Activated naive CD4-positive, alpha-beta T cell treated with anti-CD3 and anti-CD28 coated beads, Interleukin-2, amount 50 U/mL, for 16 hours (primary cell): ENCODE results near the gene UFC1.

Experiments used
- DNase-seq: peaks from one replicate; pipeline ENCODE4 v3.0.0-alpha.2; 2020

Gene UFC1

DNA sequence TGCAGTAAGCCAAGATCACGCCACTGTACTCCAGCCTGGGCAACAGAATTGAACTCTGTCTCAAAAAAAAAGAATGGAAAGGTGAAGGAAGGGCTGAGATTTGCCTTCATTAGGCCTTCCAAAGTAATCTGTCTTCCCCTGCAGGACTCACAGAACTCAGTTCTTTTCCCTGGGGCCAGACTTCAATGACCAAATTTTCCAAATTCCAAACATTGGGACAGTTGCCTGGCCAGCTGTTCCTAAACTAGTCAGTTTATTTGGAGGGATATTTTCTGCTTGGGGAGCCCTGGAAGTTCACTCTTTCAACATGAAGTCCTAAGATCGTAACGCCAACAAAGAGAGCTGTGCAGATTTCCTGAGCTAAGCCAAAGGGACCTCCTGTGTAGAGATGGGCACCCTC, 15.9 kb upstream of the UFC1 start:
- no peak for DNase-seq

DNA sequence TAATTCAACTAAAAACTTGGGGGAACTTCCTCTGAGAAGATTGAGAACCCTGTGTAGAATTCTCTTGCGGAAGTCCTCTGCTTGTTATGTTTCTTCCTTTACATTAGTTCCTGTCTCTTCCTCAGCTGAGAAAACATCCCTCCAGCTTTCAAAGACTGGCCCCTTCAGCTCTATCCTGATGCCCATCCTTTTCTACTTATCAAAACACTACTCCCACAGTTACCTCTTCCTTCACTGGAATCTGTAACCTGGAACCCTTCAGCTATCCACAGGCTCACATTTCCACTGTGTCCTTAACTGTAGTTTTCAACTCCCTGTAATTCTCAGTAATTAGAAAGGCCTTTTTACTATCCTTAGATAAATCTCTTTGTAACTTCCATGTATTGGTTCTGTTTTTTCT, 15.3 kb upstream of the UFC1 start:
- no peak for DNase-seq

DNA sequence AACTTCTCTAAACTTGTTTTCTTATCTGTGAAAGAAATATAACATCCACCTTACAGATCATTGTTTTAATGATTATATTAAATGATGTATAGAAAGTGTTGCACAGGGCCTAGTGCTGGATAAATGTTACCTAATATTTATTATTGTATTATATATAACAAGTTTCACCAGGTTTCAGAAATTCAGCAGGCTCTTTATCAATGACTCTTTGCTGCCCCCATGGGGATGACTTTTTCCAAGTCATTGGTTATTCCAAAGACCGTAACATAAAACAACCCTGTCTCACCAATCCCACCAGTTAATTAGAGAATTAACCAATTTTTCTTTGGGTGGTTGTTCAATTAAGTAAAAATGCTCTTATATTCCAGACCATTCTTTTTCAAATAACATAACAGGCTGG, 14.0 kb upstream of the UFC1 start:
- peak; percentile 47 for DNase-seq

DNA sequence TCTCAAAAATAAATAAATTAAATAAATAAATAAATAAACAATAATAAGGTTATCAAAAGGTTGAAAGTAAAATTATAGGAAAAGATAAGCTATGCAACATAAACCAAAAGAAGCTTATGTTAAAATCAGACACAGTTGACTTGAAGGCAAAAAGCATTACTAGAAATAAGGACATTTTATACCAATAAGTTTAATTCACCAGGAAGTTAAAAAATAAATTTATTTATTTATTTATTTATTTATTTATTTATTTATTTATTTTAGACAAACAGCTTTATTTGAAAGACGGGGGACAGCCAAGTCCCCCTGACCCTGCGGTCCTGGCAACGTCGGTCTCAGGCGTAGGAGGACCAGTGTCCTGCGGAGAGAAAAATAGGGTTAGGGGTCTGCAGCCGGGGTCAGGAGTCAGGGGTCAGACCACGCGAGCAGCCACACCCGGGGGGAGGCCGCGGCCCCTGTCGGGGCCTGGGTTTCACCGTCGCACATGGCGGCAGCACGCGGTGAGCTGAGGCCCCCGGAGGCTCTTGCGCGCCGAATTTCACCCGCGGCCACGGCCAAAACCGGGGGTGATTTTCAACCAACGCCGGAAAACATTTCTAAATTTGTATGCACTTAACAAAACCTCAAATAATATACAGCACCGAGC, 12.9 kb upstream of the UFC1 start:
- DNase-seq = no peak

DNA sequence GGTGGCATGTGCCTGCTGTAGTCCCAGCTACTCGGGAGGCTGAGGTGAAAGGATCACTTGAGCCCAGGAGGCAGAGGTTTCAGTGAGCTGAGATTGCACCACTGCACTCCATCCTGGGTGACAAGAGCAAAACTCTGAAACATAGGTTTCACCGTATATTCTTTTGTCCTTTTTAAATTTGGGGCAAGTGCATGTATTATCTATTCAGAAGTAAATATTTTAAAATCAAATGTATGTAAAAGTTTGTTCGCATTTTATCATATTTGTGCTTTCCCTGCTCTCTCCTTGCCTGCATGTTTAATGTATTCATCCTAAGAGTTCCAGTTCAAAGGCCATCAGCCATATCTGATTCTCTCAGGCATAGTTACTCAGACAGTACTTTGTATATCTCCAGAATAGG, 7.9 kb upstream of the UFC1 start:
- DNase-seq = no peak

DNA sequence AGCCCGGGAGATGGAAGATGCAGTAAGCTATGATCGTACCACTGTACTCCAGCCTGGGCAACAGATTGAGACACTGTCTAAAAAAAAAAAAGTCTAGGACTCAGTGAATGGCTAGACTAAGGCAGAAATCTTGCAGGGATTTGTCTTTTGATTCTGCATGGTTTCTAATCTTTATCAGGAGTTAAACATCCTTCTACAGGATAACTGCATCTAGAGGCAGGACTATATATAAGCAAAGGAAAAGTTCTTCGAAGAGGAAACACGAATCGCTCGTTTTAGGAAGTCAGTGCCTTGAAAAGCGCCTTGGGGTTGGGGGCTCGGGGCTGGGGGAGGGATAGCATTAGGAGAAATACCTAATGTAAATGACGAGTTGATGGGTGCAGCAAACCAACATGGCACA, 602 bp upstream of the UFC1 start:
- no peak for DNase-seq

DNA sequence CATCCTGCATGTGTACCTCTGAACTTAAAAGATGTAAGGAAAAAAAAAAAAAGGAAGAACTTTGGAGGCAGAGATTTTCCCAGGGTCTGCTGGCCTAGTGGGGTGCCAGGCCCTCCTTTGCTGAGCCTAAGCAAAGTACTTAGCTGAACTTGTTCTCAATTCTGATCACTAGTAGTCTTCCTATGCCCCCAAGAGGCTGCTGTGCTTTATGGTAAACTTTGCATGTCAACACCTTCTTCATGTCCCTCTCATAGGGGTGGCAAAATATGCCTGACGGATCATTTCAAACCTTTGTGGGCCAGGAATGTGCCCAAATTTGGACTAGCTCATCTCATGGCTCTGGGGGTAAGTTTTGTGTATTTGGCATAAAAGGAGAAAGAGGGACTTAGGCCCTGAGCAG, 4.1 kb downstream of the UFC1 start:
- DNase-seq = no peak

DNA sequence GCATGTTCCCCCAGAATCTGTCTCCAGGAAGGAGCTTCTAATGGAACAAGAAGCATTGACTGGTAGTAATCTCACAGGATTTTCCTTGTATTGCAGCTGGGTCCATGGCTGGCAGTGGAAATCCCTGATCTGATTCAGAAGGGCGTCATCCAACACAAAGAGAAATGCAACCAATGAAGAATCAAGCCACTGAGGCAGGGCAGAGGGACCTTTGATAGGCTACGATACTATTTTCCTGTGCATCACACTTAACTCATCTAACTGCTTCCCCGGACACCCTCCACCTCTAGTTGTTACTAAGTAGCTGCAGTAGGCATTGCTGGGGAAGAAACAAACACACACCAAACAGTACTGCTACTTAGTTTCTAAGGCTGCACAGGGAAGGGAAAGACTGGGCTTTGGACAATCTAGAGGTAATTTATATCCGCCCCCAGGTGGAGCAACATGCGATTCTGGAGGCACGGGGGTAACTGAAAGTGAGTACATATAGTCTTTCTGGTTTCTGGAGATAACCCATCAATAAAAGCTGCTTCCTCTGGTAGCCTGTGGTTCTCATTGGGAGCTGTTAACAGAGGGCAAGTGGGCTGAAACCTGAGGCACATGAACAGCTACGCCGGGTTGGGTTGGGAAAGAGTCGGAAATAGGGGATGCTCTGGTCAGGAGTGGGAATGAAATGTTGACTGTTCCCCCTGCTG, 4.7 kb downstream of the UFC1 start:
- DNase-seq = no peak

DNA sequence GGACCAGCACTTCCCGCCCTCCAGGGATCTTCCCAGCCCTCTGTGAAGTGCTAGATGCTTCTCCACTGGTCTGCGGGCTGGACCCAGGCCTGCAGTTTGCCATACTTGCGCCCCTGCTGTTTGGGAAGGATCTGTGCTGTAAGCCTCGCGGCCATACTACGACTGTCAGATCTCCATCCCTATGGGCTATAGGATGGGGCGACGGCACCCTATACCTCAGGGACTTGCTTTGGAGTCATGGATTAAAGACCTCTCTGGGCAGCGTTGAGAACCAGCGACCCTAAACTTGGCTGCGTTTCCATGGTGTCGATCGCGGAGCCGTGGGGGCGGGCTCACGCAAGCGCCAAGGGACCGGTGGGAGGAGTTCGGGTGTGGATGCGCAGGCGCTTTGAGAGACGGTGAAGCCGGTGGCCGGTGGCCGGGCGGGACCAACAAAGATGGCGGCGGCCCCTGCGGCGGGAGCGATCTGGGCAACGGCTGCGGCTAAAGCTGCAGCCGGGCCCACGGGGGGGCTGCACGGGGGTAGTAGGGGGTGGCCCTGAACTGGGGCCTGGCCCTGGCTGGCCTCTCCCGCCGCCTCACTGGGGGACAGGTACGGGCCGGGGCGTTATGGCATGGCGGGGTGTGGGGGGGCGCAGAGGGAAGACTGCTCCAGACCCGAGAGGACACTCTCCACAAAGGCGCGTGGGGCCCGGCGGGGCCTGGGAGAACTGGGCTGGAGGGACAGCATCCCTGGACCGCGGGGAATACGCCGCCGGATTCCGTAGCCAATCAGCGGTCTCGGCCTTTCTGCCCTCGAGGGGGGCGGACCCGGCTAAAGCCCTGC, 5.5 kb downstream of the UFC1 start, which contains the start of gene USP21:
Gene USP21 (plus strand): TSS at position 414 of the 826 bp plus-strand sequence. CDS start 1,141 bp downstream, outside the sequence.
- peak; percentile 91 for DNase-seq

DNA sequence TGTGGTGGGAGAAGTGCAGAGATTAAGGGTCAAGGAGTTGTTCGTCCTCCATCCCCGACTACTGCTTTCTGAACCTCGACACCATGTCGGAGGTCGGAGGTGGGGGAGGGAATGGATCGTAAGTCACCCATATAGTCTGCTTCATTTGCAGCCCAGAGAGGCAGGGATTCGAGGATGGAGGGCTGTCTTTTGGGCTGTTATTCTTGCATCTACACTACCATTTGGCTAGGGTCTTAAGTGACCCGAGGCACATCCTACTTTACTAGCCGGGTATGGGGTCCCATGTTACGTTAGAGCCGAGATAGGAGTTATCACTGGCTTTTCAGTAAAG, 6.1 kb downstream of the UFC1 start:
- DNase-seq = no peak

DNA sequence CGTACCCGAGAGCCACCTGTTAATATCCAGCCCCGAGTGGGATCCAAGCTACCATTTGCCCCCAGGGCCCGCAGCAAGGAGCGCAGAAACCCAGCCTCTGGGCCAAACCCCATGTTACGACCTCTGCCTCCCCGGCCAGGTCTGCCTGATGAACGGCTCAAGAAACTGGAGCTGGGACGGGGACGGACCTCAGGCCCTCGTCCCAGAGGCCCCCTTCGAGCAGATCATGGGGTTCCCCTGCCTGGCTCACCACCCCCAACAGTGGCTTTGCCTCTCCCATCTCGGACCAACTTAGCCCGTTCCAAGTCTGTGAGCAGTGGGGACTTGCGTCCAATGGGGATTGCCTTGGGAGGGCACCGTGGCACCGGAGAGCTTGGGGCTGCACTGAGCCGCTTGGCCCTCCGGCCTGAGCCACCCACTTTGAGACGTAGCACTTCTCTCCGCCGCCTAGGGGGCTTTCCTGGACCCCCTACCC, 6.9 kb downstream of the UFC1 start:
- DNase-seq = no peak

DNA sequence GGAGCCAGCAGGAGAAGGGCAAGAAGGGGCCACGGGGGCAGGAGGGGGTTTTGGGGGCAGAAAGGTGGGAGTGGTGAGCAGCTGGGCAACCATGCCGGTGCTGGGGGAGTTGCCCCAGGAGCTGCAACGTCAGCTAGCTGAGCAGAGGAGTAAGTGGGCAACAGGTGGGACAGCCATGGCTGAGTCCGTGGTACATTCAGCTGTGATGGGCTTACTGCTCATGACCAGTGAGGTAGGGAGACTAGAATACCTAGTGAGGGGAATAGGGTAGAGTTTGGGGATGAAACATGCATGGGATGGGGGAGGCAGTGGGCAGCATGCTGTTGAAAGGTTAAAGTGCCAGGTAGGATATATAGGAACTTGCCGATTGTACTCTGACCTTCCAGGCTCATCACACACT, 7.9 kb downstream of the UFC1 start:
- DNase-seq = no peak

DNA sequence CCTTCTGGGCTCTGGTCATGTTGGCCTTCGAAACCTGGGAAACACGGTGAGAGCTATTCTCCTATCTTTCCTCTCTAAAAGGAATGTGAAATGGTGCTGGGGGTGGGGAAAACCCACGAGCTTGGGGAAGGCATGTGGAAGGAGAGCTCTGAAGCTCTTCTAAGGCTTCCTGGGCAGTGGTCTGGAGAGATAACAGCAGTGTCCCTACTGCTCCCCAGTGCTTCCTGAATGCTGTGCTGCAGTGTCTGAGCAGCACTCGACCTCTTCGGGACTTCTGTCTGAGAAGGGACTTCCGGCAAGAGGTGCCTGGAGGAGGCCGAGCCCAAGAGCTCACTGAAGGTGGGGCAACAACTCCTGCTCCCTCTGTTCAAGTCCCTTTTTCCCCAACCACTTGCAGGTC, 8.3 kb downstream of the UFC1 start:
- DNase-seq = no peak

DNA sequence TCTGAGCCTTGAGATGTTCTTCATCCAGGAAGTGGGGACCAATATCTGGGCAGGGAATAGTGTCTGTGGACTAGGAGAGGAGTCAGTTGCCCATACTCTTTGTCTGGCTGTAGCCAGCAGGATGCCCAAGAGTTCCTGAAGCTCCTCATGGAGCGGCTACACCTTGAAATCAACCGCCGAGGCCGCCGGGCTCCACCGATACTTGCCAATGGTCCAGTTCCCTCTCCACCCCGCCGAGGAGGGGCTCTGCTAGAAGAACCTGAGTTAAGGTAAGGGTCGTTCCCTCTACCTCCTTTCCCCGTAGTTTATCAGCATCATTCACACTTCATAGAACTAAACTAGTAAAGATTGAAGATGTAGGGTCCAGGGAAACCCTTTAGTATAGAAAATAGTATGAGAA, 9.0 kb downstream of the UFC1 start:
- no peak for DNase-seq

DNA sequence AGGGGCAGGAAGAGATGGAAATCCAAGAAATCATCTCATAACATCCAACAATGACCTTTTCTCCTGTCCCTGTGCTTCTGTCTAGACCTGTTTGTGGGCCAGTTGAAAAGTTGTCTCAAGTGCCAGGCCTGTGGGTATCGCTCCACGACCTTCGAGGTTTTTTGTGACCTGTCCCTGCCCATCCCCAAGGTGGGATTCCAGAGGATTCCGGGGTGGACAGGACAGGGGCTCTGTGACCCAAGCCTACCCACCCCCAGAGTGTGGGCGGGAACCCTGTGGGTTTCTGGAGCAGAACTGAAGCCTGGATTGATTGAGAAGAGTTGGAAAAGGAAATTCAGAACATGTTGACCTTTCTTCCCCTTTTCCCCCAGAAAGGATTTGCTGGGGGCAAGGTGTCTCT, 10.0 kb downstream of the UFC1 start:
- DNase-seq = no peak

DNA sequence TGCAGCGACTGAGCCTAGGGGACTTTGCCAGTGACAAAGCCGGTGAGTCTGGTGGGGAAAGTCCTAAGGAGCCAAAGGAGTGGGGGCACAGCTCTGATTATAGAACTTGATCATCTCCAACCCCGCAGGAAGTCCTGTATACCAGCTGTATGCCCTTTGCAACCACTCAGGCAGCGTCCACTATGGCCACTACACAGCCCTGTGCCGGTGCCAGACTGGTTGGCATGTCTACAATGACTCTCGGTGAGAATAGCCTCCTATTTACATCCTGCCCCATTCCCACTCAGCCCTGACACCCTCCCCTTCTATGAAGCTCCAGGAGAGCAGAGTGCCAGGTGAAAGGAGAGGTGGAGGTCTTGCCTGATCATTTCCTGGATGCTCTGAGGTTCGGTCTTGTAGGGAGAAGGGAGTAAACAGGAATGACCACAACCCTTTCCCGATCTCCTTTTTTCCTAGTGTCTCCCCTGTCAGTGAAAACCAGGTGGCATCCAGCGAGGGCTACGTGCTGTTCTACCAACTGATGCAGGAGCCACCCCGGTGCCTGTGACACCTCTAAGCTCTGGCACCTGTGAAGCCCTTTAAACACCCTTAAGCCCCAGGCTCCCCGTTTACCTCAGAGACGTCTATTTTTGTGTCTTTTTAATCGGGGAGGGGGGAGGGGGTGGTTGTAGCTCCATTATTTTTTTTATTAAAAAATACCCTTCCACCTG, 11.3 kb downstream of the UFC1 start:
- no peak for DNase-seq

DNA sequence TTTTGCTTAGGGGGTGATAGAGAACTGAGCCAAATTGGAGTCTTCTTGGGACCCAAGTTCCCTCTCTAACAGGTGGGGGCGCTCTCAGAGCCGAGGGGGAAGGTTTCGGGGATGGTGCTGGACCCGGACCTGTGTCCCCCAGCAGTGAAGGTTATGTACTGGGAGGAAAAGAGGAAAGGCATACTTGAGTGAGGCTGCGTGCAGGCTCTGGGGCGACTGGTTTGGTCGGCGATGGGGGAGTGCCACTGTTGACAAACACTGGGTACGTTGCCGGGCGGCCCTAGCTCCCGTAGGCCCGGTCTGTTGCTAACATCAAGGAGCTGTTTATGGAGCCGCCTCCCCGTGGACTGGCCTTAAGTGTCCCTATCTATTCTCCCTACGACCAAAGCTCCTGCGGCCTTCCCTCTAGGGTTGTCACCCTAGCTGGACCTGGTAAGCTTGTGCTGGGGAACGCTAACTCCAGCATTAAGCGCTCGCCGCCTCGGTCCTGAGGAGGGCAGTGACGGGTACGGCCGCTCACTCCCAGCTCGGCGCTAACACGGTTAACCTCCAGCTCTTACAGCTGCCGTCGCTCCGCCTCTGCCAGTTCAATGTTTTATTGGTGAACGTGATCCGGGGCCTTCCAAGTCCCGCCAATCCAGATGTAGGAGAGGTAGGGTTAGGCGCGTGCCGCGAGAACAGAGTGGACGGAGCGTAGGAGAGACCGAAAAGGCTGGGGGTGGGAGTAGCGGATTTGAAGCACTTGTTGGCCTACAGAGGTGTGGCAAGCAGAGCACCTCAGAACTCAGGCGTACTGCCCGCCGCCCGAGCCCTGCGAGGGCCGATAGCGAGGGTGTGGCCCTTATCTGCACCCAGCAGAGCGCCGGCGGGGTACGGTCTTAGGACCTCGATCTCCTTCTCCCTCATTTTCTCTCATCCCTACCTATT, 12.2 kb downstream of the UFC1 start, which contains the start of gene PPOX:
Gene PPOX (plus strand): TSS at position 685 of the 927 bp plus-strand sequence. CDS start 422 bp downstream, outside the sequence.
- DNase-seq = peak; percentile 88

DNA sequence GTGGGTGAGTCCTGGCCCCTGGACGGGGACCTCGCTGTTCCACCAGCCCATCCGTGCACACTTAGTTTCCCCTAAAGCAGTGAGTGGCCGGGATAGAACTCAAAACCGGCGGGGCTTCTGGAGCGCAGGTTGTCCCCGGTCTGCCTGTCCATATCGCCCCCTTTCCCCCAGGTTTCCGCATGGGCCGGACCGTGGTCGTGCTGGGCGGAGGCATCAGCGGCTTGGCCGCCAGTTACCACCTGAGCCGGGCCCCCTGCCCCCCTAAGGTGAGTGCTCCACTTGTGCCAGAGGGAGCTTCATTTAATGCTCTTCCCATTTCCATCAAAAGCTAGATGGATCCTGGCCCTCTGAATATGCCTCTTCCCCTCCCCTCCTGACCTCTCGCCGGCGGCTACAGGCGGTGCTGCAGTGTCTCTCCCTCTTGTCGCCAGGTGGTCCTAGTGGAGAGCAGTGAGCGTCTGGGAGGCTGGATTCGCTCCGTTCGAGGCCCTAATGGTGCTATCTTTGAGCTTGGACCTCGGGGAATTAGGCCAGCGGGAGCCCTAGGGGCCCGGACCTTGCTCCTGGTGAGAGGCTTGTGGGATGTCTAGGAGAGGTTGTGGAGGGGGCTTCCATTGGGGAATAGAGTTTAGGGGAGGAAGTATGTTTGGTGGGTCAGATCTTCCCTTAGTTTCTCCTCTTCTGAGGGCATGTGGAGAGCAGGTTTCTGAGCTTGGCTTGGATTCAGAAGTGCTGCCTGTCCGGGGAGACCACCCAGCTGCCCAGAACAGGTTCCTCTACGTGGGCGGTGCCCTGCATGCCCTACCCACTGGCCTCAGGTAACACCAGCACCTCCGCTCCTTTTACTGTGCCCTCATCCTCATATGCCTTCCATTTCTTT, 13.1 kb downstream of the UFC1 start:
- DNase-seq = no peak

DNA sequence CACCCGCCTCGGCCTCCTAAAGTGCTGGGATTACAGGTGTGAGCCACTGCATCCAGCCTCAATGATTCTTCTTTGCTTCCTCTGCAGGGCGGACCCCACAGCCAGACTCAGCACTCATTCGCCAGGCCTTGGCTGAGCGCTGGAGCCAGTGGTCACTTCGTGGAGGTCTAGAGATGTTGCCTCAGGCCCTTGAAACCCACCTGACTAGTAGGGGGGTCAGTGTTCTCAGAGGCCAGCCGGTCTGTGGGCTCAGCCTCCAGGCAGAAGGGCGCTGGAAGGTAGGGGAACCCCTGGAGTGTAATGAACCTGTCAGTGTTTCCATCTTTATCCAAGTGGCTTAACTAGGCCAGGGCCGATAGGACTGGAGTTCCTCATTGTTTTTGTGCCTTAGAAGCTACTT, 15.1 kb downstream of the UFC1 start:
- no peak for DNase-seq

DNA sequence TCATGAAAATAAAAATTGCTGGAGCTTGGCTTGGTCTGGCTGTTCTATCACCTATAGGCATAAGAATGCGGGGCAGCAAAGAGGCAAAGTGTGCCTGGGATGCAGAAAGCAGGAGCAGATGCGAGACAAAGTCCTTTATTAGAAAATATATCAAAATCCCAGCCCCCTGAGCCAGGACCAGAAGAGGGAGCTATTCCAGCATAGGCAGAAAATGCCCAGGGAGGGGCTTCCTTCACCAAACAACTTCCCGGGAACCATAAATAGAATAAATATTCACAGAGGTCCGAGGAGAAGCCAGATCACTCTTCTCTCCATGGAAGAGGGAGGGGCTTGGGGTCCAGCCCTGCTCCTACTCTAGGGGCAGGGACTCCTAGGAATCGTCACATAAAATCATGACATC, 17.4 kb downstream of the UFC1 start:
- DNase-seq = no peak

DNA sequence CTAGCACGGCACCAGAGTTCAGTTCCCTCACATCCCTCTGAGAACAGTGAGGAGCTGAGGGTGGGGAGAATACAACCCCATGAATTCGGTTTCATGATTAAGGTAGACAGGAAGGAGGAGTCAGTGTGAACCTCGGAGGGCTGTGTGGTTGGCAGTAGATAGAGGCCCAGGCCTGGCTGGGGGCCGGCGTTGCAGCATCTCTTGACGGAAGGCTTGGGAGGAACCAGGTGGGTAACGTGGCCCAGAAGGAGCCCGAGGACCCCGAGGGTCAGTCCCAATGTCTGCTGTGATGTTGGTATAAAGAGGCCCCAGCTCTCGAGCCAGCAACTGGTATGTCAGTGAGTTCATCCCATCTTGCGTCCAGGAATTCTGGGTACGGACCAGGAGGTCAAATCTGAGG, 17.9 kb downstream of the UFC1 start:
- no peak for DNase-seq
